Smooth muscle cell of the brain vasculature (primary cell): ENCODE data around the gene METTL1.

ENCODE experiments used
- DNase-seq: peaks from one replicate; pipeline ENCODE4 v3.0.0-alpha.2; 2012; ENCODE audit warnings: low read depth, low spot score

METTL1 gene

GRCh38 chr12:57769594-57769993, 2.3 kb downstream of the METTL1 start:
- no peak for DNase-seq

DNA sequence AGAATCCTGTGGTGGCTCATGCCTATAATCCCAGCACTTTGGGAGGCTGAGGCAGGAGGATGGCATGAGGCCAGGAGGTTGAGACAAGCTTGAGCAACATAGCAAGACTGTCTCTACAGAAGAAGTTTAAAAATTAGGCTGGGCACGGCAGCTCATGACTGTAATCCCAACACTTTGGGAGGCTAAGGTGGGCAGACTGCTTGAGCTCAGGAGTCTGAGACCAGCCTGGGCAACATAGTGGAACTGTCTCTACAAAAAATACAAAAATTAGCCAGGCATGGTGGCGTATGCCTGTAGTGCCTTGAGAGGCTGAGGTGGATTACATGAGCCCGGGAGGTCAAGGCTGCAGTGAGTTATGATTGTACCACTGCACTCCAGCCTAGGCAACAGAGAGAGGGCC, 4.0 kb downstream of the METTL1 start:
- no peak for DNase-seq

- DNase-seq, result no peak
Measured at GRCh38 chr12:57767305-57767698, 4.6 kb downstream of the METTL1 start.

GRCh38 chr12:57766464-57767304, 5.2 kb downstream of the METTL1 start, which contains the start of gene CYP27B1:
CYP27B1 (minus strand) TSS chr12:57767078; CDS start chr12:57767041, 37 bp downstream.
- DNase-seq, result no peak

- DNase-seq, result no peak
Measured at GRCh38 chr12:57765698-57766463, 6.0 kb downstream of the METTL1 start.

DNA sequence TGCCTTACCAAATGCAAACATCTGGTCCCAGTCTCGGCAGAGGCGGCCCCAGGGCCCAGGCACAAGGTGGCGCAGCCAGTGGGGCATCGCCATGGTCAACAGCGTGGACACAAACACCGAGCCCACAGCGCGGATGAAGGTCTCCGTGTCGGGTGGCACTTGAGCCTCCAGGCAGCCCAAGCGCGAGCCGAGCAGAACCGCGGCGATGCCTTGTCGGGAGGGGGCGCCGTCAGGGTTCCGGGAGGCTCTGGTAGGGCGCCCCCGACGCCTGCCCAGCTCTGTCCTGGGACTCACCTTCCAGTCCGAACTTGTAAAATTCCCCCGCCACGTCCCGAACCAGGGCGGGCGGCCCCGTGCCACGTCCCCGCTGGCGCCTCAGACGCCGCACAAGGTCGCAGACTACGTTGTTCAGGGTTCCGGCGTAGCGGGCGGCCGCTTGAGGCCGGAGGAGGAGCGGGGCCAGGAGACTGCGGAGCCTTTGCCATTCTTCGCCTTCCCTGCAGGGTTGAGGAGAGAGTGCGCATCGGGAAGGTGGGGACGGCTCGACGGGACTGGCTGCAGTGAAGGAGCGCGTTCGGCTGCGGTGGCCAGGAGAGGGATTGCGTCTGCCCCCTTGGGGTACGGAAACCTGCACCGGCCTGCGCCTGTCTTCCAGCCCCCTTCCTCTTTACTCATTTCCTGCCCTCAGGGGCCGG, 6.8 kb downstream of the METTL1 start:
- no peak for DNase-seq

DNA sequence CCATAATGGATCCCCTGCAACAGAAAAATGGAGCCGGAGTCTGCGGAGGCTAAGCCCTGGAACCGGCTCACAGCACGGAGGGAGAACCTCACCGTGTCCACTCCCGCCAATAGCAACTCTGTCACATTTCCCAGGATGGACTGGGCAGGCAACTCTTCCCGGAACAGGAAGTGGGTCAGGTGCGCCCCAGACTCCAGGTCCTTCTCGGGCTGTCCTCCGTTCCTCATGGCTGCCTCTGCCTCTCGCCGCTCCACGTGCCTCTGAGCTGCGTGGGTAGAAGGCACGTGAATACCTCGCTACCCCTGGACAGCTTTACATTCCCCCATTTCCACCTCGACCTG, 7.3 kb downstream of the METTL1 start:
- no peak for DNase-seq

- no peak for DNase-seq
Measured at GRCh38 chr12:57763881-57764661, 7.8 kb downstream of the METTL1 start.

DNA sequence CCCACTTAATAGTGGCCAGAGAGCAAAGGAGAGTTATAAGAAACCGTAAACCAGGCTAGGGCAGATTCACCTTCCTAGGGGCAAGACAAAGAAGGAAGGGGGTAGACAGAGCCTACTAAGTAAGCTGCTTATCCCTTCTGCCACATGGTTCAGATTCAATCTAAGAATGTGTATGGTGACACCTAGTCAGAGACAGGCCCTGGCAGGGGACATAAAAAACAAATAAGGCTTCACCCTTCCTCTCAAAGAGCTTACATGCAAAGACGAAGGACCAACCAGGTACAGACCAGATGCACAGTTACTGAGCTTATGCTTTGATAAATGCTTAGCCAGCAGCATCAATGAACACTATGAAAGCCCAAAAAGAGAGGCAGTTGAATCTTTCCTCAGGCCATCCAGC, 9.4 kb downstream of the METTL1 start:
- no peak for DNase-seq

GRCh38 chr12:57761391-57761998, 10.4 kb downstream of the METTL1 start:
- no peak for DNase-seq

GRCh38 chr12:57760347-57760982, 11.4 kb downstream of the METTL1 start:
- DNase-seq, result no peak

- DNase-seq, result no peak
Measured at GRCh38 chr12:57759360-57759980, 12.4 kb downstream of the METTL1 start.

GRCh38 chr12:57758552-57759359, 13.1 kb downstream of the METTL1 start:
- DNase-seq, result no peak

- no peak for DNase-seq
Measured at GRCh38 chr12:57757771-57758170, 14.1 kb downstream of the METTL1 start.

- DNase-seq, result no peak
Measured at GRCh38 chr12:57756406-57757341, 15.2 kb downstream of the METTL1 start.

- DNase-seq, result no peak
Measured at GRCh38 chr12:57755454-57756372, 16.2 kb downstream of the METTL1 start.

- DNase-seq, result no peak
Measured at GRCh38 chr12:57755194-57755453, 16.8 kb downstream of the METTL1 start.
